SK-N-MC (cell line): ENCODE measurements around the gene KLHL30.
A peak's percentile ranks its signal among the peaks of the same experiment; 100 is the strongest.

ENCODE experiments used
- DNase-seq: peaks from one replicate; pipeline ENCODE4 v3.0.0-alpha.2; 2011; ENCODE audit warnings: low read depth, low spot score
- H3K27ac ChIP-seq: fragments of 200-600 bp; sonication (generic); 2 replicates; pipeline ENCODE4 v1.5.1; 2016; ENCODE audit warnings: mixed run types
- H3K36me3 ChIP-seq: fragments of 200-600 bp; sonication (generic); 2 replicates; pipeline ENCODE4 v1.6.1; 2017; ENCODE audit warnings: antibody characterized with exemption, low read length, mixed read lengths; ENCODE audit not compliant: insufficient read depth
- H3K4me3 ChIP-seq: fragments of 200-600 bp; sonication (generic); 2 replicates; pipeline ENCODE4 v1.5.1; 2016
- H3K9ac ChIP-seq: fragments of 200-600 bp; sonication (generic); 2 replicates; pipeline ENCODE4 v1.8.0; 2017; ENCODE audit warnings: mixed run types, mixed read lengths; ENCODE audit not compliant: insufficient read length
- H3K9me3 ChIP-seq: fragments of 200-600 bp; sonication (generic); 2 replicates; pipeline ENCODE4 v1.6.1; 2017; ENCODE audit warnings: low read depth, mild to moderate bottlenecking, antibody characterized with exemption, low read length, moderate library complexity, mixed read lengths
- EZH2 ChIP-seq: fragments of 200-600 bp; sonication (generic); IDR thresholded peaks from one replicate; pipeline ENCODE4 v1.6.1; 2017; ENCODE audit warnings: antibody characterized with exemption
- FOXP2 ChIP-seq: optimal IDR thresholded peaks from 2 replicates; pipeline ENCODE3; 2011; ENCODE audit warnings: mild to moderate bottlenecking, moderate library complexity; ENCODE audit not compliant: insufficient read depth; ENCODE audit errors: extremely low read length, control extremely low read depth
- POLR2AphosphoS5 ChIP-seq: IDR thresholded peaks from 2 replicates; pipeline ENCODE4 v1.6.1; 2012; ENCODE audit warnings: mild to moderate bottlenecking, low read depth, low read length, borderline replicate concordance

KLHL30 gene

DNA sequence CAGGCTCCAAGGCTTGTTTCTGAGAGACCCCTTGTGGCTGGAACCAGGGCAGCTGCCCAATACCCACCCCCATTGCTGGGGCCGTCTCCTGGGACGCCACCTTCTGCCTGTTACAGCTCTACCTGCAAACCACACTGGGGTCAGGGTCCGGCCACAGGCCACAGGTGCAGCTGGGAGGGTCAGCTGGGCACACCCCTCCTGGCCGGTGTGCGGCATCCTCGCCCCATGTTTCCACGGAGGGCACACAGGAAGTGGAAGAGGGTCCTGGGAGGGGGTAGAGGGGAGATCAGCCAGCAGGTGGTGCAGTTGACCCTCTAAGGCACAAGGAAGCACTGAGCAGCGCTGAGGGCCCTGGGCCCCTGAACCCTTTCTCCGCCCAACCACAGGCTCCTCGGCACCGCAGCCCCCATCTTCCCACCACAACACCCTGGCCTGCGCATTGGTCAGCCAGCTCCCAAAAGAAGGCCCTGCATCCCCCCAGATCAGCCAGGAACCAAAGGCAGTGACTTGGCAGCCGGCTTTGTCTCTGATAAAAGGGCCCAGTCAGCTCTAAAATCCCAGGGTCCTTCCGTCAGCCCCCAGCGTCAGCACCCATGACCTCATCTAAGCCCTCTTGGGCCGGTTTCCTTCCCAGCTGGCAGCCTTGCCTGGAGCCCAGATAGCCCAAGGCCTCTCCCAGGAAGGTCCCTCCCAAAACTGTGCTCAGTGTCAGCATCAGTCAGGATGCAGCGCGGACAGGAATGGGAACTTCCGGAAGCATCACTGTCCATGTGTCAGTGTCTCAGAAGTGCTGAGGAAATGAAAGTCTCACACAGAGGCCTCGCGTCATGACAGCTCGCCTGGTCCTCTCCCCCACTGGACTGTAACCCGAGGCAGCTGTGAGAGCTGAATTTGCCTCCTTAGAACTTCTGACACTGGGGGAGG lies 22.0 kb downstream of the KLHL30 start:
- DNase-seq, result no peak
- Histone ChIP-seq H3K9me3 (no peaks in the 10 kb centered on the region), H3K9ac (peak overlapping the region; percentile 92), H3K4me3 (peak overlapping the region; percentile 91), H3K36me3 (no peaks in the 10 kb centered on the region; the same call in 1 of the 2 replicates), H3K27ac (no peak overlapping the region)
- TF ChIP-seq POLR2AphosphoS5 (no peak), FOXP2 (no peak), EZH2 (no peak)

- no peak for TF ChIP-seq FOXP2
- TF ChIP-seq POLR2AphosphoS5, result no peak
- TF ChIP-seq EZH2, result no peak
- no peaks in the 10 kb centered on the region for H3K9me3 ChIP-seq
- H3K9ac ChIP-seq, result no peak overlapping the region
- no peak for DNase-seq
- no peak overlapping the region for H3K4me3 ChIP-seq
- H3K27ac ChIP-seq, result no peak overlapping the region
- H3K36me3 ChIP-seq, result no peaks in the 10 kb centered on the region; the same call in 1 of the 2 replicates
Measured at GRCh38 chr2:238161291-238162051, 23.0 kb downstream of the KLHL30 start.

GRCh38 chr2:238162251-238162845 lies 23.9 kb downstream of the KLHL30 start:
- Histone ChIP-seq H3K9ac (no peak overlapping the region), H3K36me3 (peaks cover 7% of the 10 kb centered on the region; the same call in 1 of the 2 replicates), H3K4me3 (no peak overlapping the region), H3K27ac (no peak overlapping the region), H3K9me3 (no peaks in the 10 kb centered on the region)
- DNase-seq, result no peak
- no peak for TF ChIP-seq FOXP2
- no peak for TF ChIP-seq POLR2AphosphoS5
- no peak for TF ChIP-seq EZH2

DNA sequence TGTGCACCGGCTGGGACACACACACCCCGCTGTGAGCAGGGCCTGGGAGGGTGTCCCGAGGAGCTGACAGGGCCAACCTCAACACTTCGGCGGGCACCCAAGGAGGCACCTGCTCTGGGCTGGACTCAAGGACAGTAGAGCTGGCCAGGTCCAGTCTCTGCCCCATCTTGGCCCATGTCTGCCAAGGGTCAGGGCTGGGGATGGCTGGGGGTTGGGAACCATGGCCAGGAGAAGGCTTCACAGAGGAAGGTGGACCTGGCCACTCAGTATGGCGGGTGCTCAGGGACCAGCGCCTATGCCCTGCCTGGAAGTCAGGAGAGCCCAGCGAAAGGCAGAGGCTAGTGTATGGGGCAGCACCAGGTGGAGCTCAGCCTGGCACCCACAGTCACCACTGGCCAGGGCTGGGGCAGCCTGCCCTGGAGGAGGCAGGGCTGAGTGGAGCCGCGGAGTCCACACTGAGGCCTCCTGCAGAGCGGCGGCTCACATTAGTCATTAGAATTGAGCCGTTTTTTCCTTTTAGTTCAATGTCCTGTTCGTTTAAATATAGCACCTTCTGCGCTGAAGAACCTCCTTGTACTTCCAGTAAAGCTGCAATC lies 24.5 kb downstream of the KLHL30 start:
- no peak overlapping the region for H3K27ac ChIP-seq
- no peak overlapping the region for H3K9ac ChIP-seq
- H3K9me3 ChIP-seq, result no peaks in the 10 kb centered on the region
- TF ChIP-seq POLR2AphosphoS5 (no peak), EZH2 (no peak), FOXP2 (no peak)
- H3K36me3 ChIP-seq, result peaks cover 13% of the 10 kb centered on the region; the same call in 1 of the 2 replicates
- no peak for DNase-seq
- H3K4me3 ChIP-seq, result no peak overlapping the region

GRCh38 chr2:238163481-238164198 lies 25.2 kb downstream of the KLHL30 start:
- no peak for DNase-seq
- H3K4me3 ChIP-seq, result no peak overlapping the region

GRCh38 chr2:238164906-238165287 lies 26.4 kb downstream of the KLHL30 start:
- no peak overlapping the region for H3K4me3 ChIP-seq

More at GRCh38 chr2:238163481-238164198, 25.2 kb downstream of the KLHL30 start:
- Histone ChIP-seq H3K36me3 (peaks cover 16% of the 10 kb centered on the region; the same call in 1 of the 2 replicates), H3K9ac (no peak overlapping the region), H3K9me3 (no peaks in the 10 kb centered on the region), H3K27ac (no peak overlapping the region)
- TF ChIP-seq POLR2AphosphoS5 (no peak), EZH2 (no peak), FOXP2 (no peak)

GRCh38 chr2:238165288-238165921 lies 26.9 kb downstream of the KLHL30 start:
- Histone ChIP-seq H3K36me3 (peaks cover 21% of the 10 kb centered on the region), H3K9me3 (no peaks in the 10 kb centered on the region), H3K27ac (no peak overlapping the region), H3K4me3 (no peak overlapping the region), H3K9ac (no peak overlapping the region)
- no peak for TF ChIP-seq FOXP2
- TF ChIP-seq POLR2AphosphoS5, result no peak
- TF ChIP-seq EZH2, result no peak
- DNase-seq, result no peak

More at GRCh38 chr2:238164906-238165287, 26.4 kb downstream of the KLHL30 start:
- TF ChIP-seq POLR2AphosphoS5 (no peak), FOXP2 (no peak), EZH2 (no peak)
- peaks cover 16% of the 10 kb centered on the region for H3K36me3 ChIP-seq
- no peaks in the 10 kb centered on the region for H3K9me3 ChIP-seq
- no peak for DNase-seq
- H3K9ac ChIP-seq, result no peak overlapping the region
- 0 out of 2 replicates have a peak overlapping the region, but pooled peaks have one; percentile 13 for H3K27ac ChIP-seq
